HG03108 (cell line): Measurements from ENCODE around the gene NHLRC4.

Experiments used
- ATAC-seq: cut with Tn5 transposase; IDR thresholded peaks from one replicate; pipeline ENCODE4 v1.9.1; 2021; ENCODE audit warnings: moderate library complexity; ENCODE audit not compliant: unreplicated experiment

Gene NHLRC4

GRCh38 chr16:582614-583331 is 16.0 kb downstream of the NHLRC4 start:
- ATAC-seq, result no peak

GRCh38 chr16:583470-583814 is 16.6 kb downstream of the NHLRC4 start:
- no peak for ATAC-seq

GRCh38 chr16:583815-584591 is 17.2 kb downstream of the NHLRC4 start:
- ATAC-seq, result no peak

- no peak for ATAC-seq
Measured at GRCh38 chr16:585351-585750, 18.5 kb downstream of the NHLRC4 start.

GRCh38 chr16:586047-586644 is 19.3 kb downstream of the NHLRC4 start:
- no peak for ATAC-seq

GRCh38 chr16:586645-587590 is 20.1 kb downstream of the NHLRC4 start:
- no peak for ATAC-seq

GRCh38 chr16:588639-588888 is 21.8 kb downstream of the NHLRC4 start:
- peak; percentile 8 for ATAC-seq

- peak; percentile 69 for ATAC-seq
Measured at GRCh38 chr16:588889-589657, 22.3 kb downstream of the NHLRC4 start.

GRCh38 chr16:589658-590187 is 22.9 kb downstream of the NHLRC4 start, which contains the start of gene RAB40C:
Gene RAB40C (plus strand): TSS chr16:590066. CDS start chr16:590292, 226 bp downstream.
- peak; percentile 73 for ATAC-seq

- ATAC-seq, result no peak
Measured at GRCh38 chr16:590188-590814, 23.5 kb downstream of the NHLRC4 start.

GRCh38 chr16:590815-591200 is 24.0 kb downstream of the NHLRC4 start:
- ATAC-seq, result no peak

- ATAC-seq, result no peak
Measured at GRCh38 chr16:591231-591630, 24.4 kb downstream of the NHLRC4 start.

GRCh38 chr16:591892-592517 is 25.2 kb downstream of the NHLRC4 start:
- ATAC-seq, result no peak

GRCh38 chr16:592518-593306 is 25.9 kb downstream of the NHLRC4 start:
- ATAC-seq, result no peak

GRCh38 chr16:593406-593805 is 26.6 kb downstream of the NHLRC4 start:
- no peak for ATAC-seq

- ATAC-seq, result no peak
Measured at GRCh38 chr16:593807-594206, 27.0 kb downstream of the NHLRC4 start.

GRCh38 chr16:595094-595528 is 28.3 kb downstream of the NHLRC4 start:
- no peak for ATAC-seq

GRCh38 chr16:595942-596735 is 29.3 kb downstream of the NHLRC4 start:
- no peak for ATAC-seq
